ENCODE measurements around the gene GET4.
"Not testable (repeated sequence)": the region's sequence is repeated elsewhere in the genome, so short reads cannot be mapped to it uniquely, and the experiment has no call there.

The GET4 gene

GRCh38 chr7:867001-867405 is 9.4 kb upstream of the GET4 start:
- peaks cover 4% of the 10 kb centered on the region for H3K79me2 ChIP-seq
- no peak overlapping the region for H3K9ac ChIP-seq
- H3K4me2 ChIP-seq (ENCODE audit: low read length): no peak overlapping the region
- no peak overlapping the region for H3K27ac ChIP-seq
- H3K27me3 ChIP-seq (ENCODE audit: control insufficient read depth, insufficient read depth, low read length): no peaks in the 10 kb centered on the region
- no peak overlapping the region for H2AFZ ChIP-seq
- no peaks in the 10 kb centered on the region for H3K9me3 ChIP-seq (ENCODE audit: control insufficient read depth, low read length)
- H3K4me1 ChIP-seq: no peaks in the 10 kb centered on the region
- no peak for TF ChIP-seq CTCF (IDR thresholded peaks at IDR 0.05)
- H3K4me3 ChIP-seq (ENCODE audit: low read depth, low read length): no peak overlapping the region
- no peaks in the 10 kb centered on the region for H3K36me3 ChIP-seq (ENCODE audit: control insufficient read depth, insufficient read depth, low read length)

GRCh38 chr7:867406-868188 is 8.8 kb upstream of the GET4 start:
- Histone ChIP-seq H3K9me3 (ENCODE audit: control insufficient read depth, low read length) (no peaks in the 10 kb centered on the region), H3K4me3 (ENCODE audit: low read depth, low read length) (no peak overlapping the region), H3K4me1 (no peaks in the 10 kb centered on the region), H3K9ac (no peak overlapping the region), H3K36me3 (ENCODE audit: control insufficient read depth, insufficient read depth, low read length) (no peaks in the 10 kb centered on the region), H2AFZ (no peak overlapping the region), H3K27ac (no peak overlapping the region), H3K4me2 (ENCODE audit: low read length) (no peak overlapping the region), H3K79me2 (peaks cover 4% of the 10 kb centered on the region), H3K27me3 (ENCODE audit: control insufficient read depth, insufficient read depth, low read length) (no peaks in the 10 kb centered on the region)
- TF ChIP-seq CTCF (IDR thresholded peaks at IDR 0.05): no peak

- Histone ChIP-seq H2AFZ (no peak overlapping the region), H3K4me1 (no peaks in the 10 kb centered on the region), H3K9me3 (ENCODE audit: control insufficient read depth, low read length) (no peaks in the 10 kb centered on the region), H3K9ac (no peak overlapping the region), H3K36me3 (ENCODE audit: control insufficient read depth, insufficient read depth, low read length) (no peaks in the 10 kb centered on the region), H3K27me3 (ENCODE audit: control insufficient read depth, insufficient read depth, low read length) (no peaks in the 10 kb centered on the region), H3K79me2 (peaks cover 4% of the 10 kb centered on the region), H3K4me3 (ENCODE audit: low read depth, low read length) (no peak overlapping the region), H3K4me2 (ENCODE audit: low read length) (no peak overlapping the region), H3K27ac (no peak overlapping the region)
- TF ChIP-seq CTCF (IDR thresholded peaks at IDR 0.05): no peak
Observed at GRCh38 chr7:868189-868486, 8.2 kb upstream of the GET4 start.

- no peak overlapping the region for H3K9ac ChIP-seq
- H3K4me2 ChIP-seq (ENCODE audit: low read length): no peak overlapping the region
- H3K9me3 ChIP-seq (ENCODE audit: control insufficient read depth, low read length): no peaks in the 10 kb centered on the region
- no peak overlapping the region for H3K4me3 ChIP-seq (ENCODE audit: low read depth, low read length)
- H3K36me3 ChIP-seq (ENCODE audit: control insufficient read depth, insufficient read depth, low read length): no peaks in the 10 kb centered on the region
- no peak overlapping the region for H2AFZ ChIP-seq
- H3K27ac ChIP-seq: no peak overlapping the region
- no peak for TF ChIP-seq CTCF (IDR thresholded peaks at IDR 0.05)
- no peaks in the 10 kb centered on the region for H3K27me3 ChIP-seq (ENCODE audit: control insufficient read depth, insufficient read depth, low read length)
- H3K79me2 ChIP-seq: peaks cover 4% of the 10 kb centered on the region
- H3K4me1 ChIP-seq: no peaks in the 10 kb centered on the region
Observed at GRCh38 chr7:869348-869747, 7.0 kb upstream of the GET4 start.

- no peaks in the 10 kb centered on the region for H3K27me3 ChIP-seq (ENCODE audit: control insufficient read depth, insufficient read depth, low read length)
- H3K9me3 ChIP-seq (ENCODE audit: control insufficient read depth, low read length): no peaks in the 10 kb centered on the region
- H3K36me3 ChIP-seq (ENCODE audit: control insufficient read depth, insufficient read depth, low read length): no peaks in the 10 kb centered on the region
- H3K27ac ChIP-seq: no peak overlapping the region
- no peak overlapping the region for H3K4me3 ChIP-seq (ENCODE audit: low read depth, low read length)
- TF ChIP-seq CTCF (IDR thresholded peaks at IDR 0.05): no peak
- H3K4me1 ChIP-seq: no peaks in the 10 kb centered on the region
- H3K4me2 ChIP-seq (ENCODE audit: low read length): no peak overlapping the region
- no peak overlapping the region for H2AFZ ChIP-seq
- no peak overlapping the region for H3K9ac ChIP-seq
- peaks cover 4% of the 10 kb centered on the region for H3K79me2 ChIP-seq
Observed at GRCh38 chr7:871900-872537, 4.3 kb upstream of the GET4 start.

- not testable (repeated sequence) for H2AFZ ChIP-seq; H3K9ac ChIP-seq; H3K4me2 ChIP-seq (ENCODE audit: low read length); H3K4me1 ChIP-seq; H3K4me3 ChIP-seq (ENCODE audit: low read depth, low read length); H3K27ac ChIP-seq; H3K79me2 ChIP-seq; H3K9me3 ChIP-seq (ENCODE audit: control insufficient read depth, low read length); H3K36me3 ChIP-seq (ENCODE audit: control insufficient read depth, insufficient read depth, low read length); H3K27me3 ChIP-seq (ENCODE audit: control insufficient read depth, insufficient read depth, low read length)
Observed at GRCh38 chr7:872685-873084, 3.7 kb upstream of the GET4 start.

Measured in parathyroid adenoma (tissue), 2 donors.